PC-3 (cell line): ENCODE measurements around the gene MTHFD1L. TPM values are rescaled to one million over a fixed set of nuclear protein-coding genes. Genes with fewer than 3 reads are reported as not detected.

ENCODE experiments used
- ATAC-seq: fragments of 200-7000 bp; cut with Tn5 transposase; 2 replicates; pipeline ENCODE4 v1.9.1; 2020; ENCODE audit warnings: mild to moderate bottlenecking, moderate library complexity
- BruUV-seq: library from RNA; stranded (reverse); fragments of 400-500 nt; replicated peaks from 2 replicates; lab custom pipeline; 2021; lab: Mats Ljungman, UMichigan
- CTCF ChIA-PET: fragments of 300-600 bp; sonication (Branson Sonifier 250); formaldehyde crosslinking; loops from one replicate; lab custom pipeline; 2022; ENCODE audit warnings: antibody characterized with exemption; lab: Charles Lee
- POLR2A ChIA-PET: fragments of 300-600 bp; sonication (Branson Sonifier 250); formaldehyde crosslinking; loops from one replicate; lab custom pipeline; 2022; ENCODE audit warnings: antibody characterized with exemption; ENCODE audit not compliant: unreplicated experiment; lab: Charles Lee
- DNase-seq: peaks from one replicate; pipeline ENCODE4 v3.0.0-alpha.2; 2015
- H2AFZ ChIP-seq: fragments of 300-600 bp; sonication (generic); 2 replicates; pipeline ENCODE4 v1.6.0; 2016; ENCODE audit warnings: antibody characterized with exemption, low read length
- H3F3A ChIP-seq: fragments of 300-600 bp; sonication (generic); one replicate; pipeline ENCODE4 v1.6.0; 2017; ENCODE audit warnings: antibody characterized with exemption, low read length, control low read depth, mild to moderate bottlenecking; ENCODE audit not compliant: unreplicated experiment
- H3K27ac ChIP-seq: fragments of 300-600 bp; sonication (generic); 2 replicates; pipeline ENCODE4 v1.5.1; 2016; ENCODE audit warnings: mild to moderate bottlenecking, low read length
- H3K27me3 ChIP-seq: fragments of 300-600 bp; sonication (generic); 2 replicates; pipeline ENCODE4 v1.6.1; 2016; ENCODE audit warnings: low read length, mixed read lengths
- H3K36me3 ChIP-seq: fragments of 300-600 bp; sonication (generic); 2 replicates; pipeline ENCODE4 v1.6.1; 2016; ENCODE audit warnings: low read depth, mixed run types, low read length, mixed read lengths
- H3K4me1 ChIP-seq: fragments of 300-600 bp; sonication (generic); 2 replicates; pipeline ENCODE4 v1.5.1; 2016; ENCODE audit warnings: low read length; ENCODE audit not compliant: insufficient read depth
- H3K4me2 ChIP-seq: fragments of 300-600 bp; sonication (generic); 2 replicates; pipeline ENCODE4 v1.6.0; 2016; ENCODE audit warnings: low read length
- H3K4me3 ChIP-seq: fragments of 300-600 bp; sonication (generic); 2 replicates; pipeline ENCODE4 v1.5.1; 2016; ENCODE audit warnings: mild to moderate bottlenecking, low read length, mixed read lengths
- H3K79me2 ChIP-seq: fragments of 300-600 bp; sonication (generic); 2 replicates; pipeline ENCODE4 v1.6.1; 2017; ENCODE audit warnings: low read length, mixed read lengths
- H3K9ac ChIP-seq: fragments of 300-600 bp; sonication (generic); 2 replicates; pipeline ENCODE4 v1.6.0; 2016; ENCODE audit warnings: mild to moderate bottlenecking, low read length
- H3K9me2 ChIP-seq: fragments of 300-600 bp; sonication (generic); replicated peaks from 2 replicates; pipeline ENCODE4 v1.6.1; 2016; ENCODE audit warnings: mixed run types, low read length, mixed read lengths
- H3K9me3 ChIP-seq: fragments of 300-600 bp; sonication (generic); 2 replicates; pipeline ENCODE4 v1.6.1; 2016; ENCODE audit warnings: low read length, mixed read lengths
- H4K20me1 ChIP-seq: fragments of 300-600 bp; sonication (generic); 2 replicates; pipeline ENCODE4 v1.6.1; 2016; ENCODE audit warnings: low read length, mixed read lengths
- EZH2 ChIP-seq: fragments of 300-600 bp; sonication (generic); IDR thresholded peaks from one replicate; pipeline ENCODE4 v1.6.1; 2017; ENCODE audit warnings: antibody characterized with exemption, mild to moderate bottlenecking, low read length; ENCODE audit not compliant: unreplicated experiment
- EZH2phosphoT487 ChIP-seq: fragments of 300-600 bp; sonication (generic); IDR thresholded peaks from 2 replicates; pipeline ENCODE4 v1.6.1; 2018; ENCODE audit warnings: mild to moderate bottlenecking, antibody characterized with exemption, low read length, borderline replicate concordance
- intact Hi-C: fragments of 100-400 bp; cut with micrococcal nuclease; formaldehyde crosslinking; loops from 2 replicates; pipeline ENCODE4 v1.9.0; 2023
- total RNA-seq: library from RNA; depleted of rRNA; stranded (reverse); fragments of >200 nt; gene quantifications from 2 replicates; pipeline ENCODE4 v1.2.3, GENCODE V29; 2014
- TF ChIP-seq, protein P1 (sequence below): fragments of 300-600 bp; sonication (generic); conservative IDR thresholded peaks from 2 replicates; pipeline ENCODE4 v1.5.1; 2017; ENCODE audit warnings: antibody characterized with exemption, low read depth, mild to moderate bottlenecking, low read length

Gene MTHFD1L
- total RNA-seq, 1 experiment from 2014 or later, result 11.9 TPM

DNA sequence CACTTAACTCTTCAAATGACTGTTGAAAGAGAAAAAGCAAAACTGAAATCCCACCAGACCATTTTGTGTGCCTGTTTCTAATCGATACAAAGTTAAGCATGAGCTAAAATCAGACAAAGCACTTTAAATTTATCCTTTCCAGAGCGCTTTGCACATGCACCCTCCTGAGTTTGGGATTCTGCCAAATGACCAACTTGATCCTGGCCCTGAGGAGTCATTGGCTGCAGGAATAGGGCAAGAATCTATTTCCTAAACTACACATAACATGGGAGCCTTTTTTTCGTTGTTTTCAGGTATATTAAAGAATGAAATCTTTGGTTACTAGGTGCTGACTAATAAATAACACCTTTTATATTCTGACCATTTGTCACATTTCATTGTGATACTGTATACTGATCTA is 23.8 kb upstream of the MTHFD1L start:
- no peaks in the 10 kb centered on the region for H3K9me3 ChIP-seq
- no peaks in the 10 kb centered on the region for H3K27me3 ChIP-seq
- no peaks in the 10 kb centered on the region for H4K20me1 ChIP-seq
- H3K4me1 ChIP-seq, result no peaks in the 10 kb centered on the region
- BruUV-seq, result no TSS peak
- DNase-seq (no peak), ATAC-seq (no peak)
- H2AFZ ChIP-seq, result no peak overlapping the region
- no peaks in the 10 kb centered on the region for H3K79me2 ChIP-seq
- no peaks in the 10 kb centered on the region for H3K36me3 ChIP-seq
- no peak overlapping the region for H3K4me2 ChIP-seq
- CTCF ChIA-PET, result no interaction called here
- H3F3A ChIP-seq, result no peaks in the 10 kb centered on the region
- no peak overlapping the region for H3K9ac ChIP-seq
- intact Hi-C loops, result no loop called here
- POLR2A ChIA-PET, result no interaction called here
- no peak overlapping the region for H3K27ac ChIP-seq
- no peaks in the 10 kb centered on the region for H3K9me2 ChIP-seq
- H3K4me3 ChIP-seq, result no peak overlapping the region
- TF ChIP-seq EZH2phosphoT487 (no peak), EZH2 (no peak)
- TF ChIP-seq, protein P1, sequence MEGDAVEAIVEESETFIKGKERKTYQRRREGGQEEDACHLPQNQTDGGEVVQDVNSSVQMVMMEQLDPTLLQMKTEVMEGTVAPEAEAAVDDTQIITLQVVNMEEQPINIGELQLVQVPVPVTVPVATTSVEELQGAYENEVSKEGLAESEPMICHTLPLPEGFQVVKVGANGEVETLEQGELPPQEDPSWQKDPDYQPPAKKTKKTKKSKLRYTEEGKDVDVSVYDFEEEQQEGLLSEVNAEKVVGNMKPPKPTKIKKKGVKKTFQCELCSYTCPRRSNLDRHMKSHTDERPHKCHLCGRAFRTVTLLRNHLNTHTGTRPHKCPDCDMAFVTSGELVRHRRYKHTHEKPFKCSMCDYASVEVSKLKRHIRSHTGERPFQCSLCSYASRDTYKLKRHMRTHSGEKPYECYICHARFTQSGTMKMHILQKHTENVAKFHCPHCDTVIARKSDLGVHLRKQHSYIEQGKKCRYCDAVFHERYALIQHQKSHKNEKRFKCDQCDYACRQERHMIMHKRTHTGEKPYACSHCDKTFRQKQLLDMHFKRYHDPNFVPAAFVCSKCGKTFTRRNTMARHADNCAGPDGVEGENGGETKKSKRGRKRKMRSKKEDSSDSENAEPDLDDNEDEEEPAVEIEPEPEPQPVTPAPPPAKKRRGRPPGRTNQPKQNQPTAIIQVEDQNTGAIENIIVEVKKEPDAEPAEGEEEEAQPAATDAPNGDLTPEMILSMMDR, result no peak

GRCh38 chr6:150844371-150844770 is 21.1 kb upstream of the MTHFD1L start:
- TF ChIP-seq, protein P1, result no peak
- no peak for TF ChIP-seq EZH2
- intact Hi-C loops, result no loop called here
- H3K4me2 ChIP-seq, result no peak overlapping the region
- no peaks in the 10 kb centered on the region for H3F3A ChIP-seq
- no peak overlapping the region for H3K9ac ChIP-seq
- H3K27ac ChIP-seq, result no peak overlapping the region
- H4K20me1 ChIP-seq, result no peaks in the 10 kb centered on the region
- no peaks in the 10 kb centered on the region for H3K36me3 ChIP-seq
- H3K4me1 ChIP-seq, result no peaks in the 10 kb centered on the region
- no peak overlapping the region for H3K4me3 ChIP-seq
- no peaks in the 10 kb centered on the region for H3K27me3 ChIP-seq
- ChIA-PET CTCF (no interaction called here), POLR2A (no interaction called here)
- no TSS peak for BruUV-seq
- ATAC-seq, result no peak
- H2AFZ ChIP-seq, result no peak overlapping the region
- no peaks in the 10 kb centered on the region for H3K9me3 ChIP-seq
- DNase-seq, result no peak
- no peaks in the 10 kb centered on the region for H3K79me2 ChIP-seq
- no peaks in the 10 kb centered on the region for H3K9me2 ChIP-seq

DNA sequence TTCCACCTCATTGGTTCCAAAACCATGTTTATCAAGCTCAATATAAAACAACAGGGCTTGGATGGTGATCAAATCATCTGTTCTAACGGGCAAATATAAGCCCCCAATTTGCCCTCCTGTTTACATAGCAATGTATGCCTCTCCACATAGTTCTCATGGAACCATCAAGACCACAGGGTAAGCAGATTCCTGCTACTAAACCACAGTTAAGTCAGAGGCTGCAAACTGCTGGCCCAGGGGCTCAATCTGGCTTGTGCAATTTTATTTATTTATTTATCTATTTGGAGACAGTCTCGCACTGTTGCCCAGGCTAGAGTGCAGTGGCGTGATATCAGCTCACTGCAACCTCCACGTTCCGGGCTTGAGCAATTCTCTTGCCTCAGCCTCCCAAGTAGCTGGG is 18.9 kb upstream of the MTHFD1L start:
- Histone ChIP-seq H3K9me2 (no peaks in the 10 kb centered on the region), H3K9ac (no peak overlapping the region), H3K27me3 (no peaks in the 10 kb centered on the region), H2AFZ (no peak overlapping the region), H3K27ac (no peak overlapping the region), H3F3A (no peaks in the 10 kb centered on the region), H3K9me3 (no peaks in the 10 kb centered on the region), H3K79me2 (no peaks in the 10 kb centered on the region), H3K4me1 (no peaks in the 10 kb centered on the region), H3K36me3 (no peaks in the 10 kb centered on the region), H3K4me2 (no peak overlapping the region), H4K20me1 (no peaks in the 10 kb centered on the region), H3K4me3 (no peak overlapping the region)
- no TSS peak for BruUV-seq
- TF ChIP-seq EZH2, result no peak
- TF ChIP-seq EZH2phosphoT487, result no peak
- TF ChIP-seq, protein P1, result no peak
- intact Hi-C loops, result no loop called here
- ChIA-PET CTCF (no interaction called here), POLR2A (no interaction called here)
- ATAC-seq (no peak), DNase-seq (no peak)
